GM18502 (cell line): ENCODE data around the gene AGPAT4.

Source experiments
- ATAC-seq: cut with Tn5 transposase; IDR thresholded peaks from one replicate; pipeline ENCODE4 v1.9.1; 2021; ENCODE audit warnings: mild to moderate bottlenecking; ENCODE audit not compliant: unreplicated experiment, poor library complexity

The AGPAT4 gene

GRCh38 chr6:161290751-161291150 is 16.9 kb upstream of the AGPAT4 start:
- ATAC-seq: no peak

- ATAC-seq: no peak
These were observed 10.8 kb upstream of the AGPAT4 start for GRCh38 chr6:161284653-161285052.

- no peak for ATAC-seq
These were observed 7.2 kb upstream of the AGPAT4 start for GRCh38 chr6:161281092-161281491.

GRCh38 chr6:161279677-161280415 is 6.0 kb upstream of the AGPAT4 start:
- no peak for ATAC-seq

DNA sequence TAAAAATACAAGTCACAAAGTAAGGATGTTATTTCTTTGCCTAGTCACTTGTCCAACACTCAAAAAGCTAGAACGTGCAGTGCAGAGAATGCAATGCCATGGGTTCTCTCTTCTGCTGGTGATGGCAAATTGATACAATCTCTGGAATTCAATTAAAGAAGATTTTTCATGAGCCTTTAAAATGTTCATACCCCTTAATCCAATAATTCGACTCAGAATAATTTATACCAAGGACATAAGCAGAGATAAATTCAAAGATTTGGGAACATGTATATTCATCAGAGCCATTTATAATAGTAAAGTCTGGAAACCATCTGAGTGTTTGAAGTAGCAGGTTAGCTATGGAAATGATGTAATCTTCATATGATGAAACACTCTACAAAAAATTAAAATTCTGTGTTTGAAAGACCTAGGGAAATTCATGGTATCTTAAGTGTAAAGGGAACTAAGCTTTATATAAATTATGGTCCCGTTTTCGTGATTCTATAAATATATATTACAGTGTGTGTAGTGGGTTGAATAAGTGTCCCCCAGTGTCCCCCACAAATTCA is 2.8 kb upstream of the AGPAT4 start:
- no peak for ATAC-seq

GRCh38 chr6:161274898-161275297 is 1.0 kb upstream of the AGPAT4 start:
- ATAC-seq: no peak

DNA sequence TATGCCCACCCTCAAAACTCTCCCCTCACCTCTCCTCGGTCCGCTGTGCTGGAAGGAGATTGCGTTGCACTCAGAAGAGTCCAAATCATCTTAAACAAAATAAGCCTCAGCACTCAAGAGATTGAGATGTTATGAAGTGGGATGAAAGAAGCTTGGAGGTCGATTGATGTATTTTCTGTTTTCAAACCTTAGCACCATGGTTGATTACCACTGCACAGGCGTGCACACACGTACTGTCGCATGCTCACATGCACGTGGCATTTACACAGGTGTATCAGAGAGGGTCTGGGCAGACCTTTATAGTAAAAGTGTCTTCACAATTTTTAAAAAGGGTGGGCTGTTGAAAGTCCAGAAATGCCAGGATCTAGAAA is 612 bp upstream of the AGPAT4 start:
- ATAC-seq: no peak

DNA sequence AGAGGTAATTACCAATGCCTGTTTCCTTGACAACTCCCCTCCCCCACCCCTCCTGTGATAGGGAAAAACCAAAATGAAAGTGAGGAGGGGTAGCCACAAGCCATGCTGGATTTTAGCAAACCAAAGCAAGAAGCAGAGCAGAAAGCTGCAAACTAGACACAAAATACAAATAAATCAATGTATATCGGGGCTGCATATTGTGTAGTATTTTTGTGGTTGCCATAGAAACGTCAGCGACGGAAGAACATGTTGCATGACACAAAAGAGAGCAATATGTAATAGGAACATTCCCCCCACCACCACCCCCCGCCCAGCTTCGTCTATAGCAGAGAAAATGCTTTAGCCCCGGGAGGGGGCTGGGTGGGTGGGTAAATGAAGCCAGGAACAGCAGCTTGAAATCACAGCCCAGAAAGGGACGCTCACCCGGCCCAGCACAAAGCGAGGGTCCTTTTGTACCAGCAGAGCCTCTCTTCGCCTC is 548 bp downstream of the AGPAT4 start:
- ATAC-seq: peak; percentile 21

GRCh38 chr6:161272635-161273273 is 1.1 kb downstream of the AGPAT4 start:
- ATAC-seq: no peak

- no peak for ATAC-seq
These were observed 2.4 kb downstream of the AGPAT4 start for GRCh38 chr6:161271343-161272030.

DNA sequence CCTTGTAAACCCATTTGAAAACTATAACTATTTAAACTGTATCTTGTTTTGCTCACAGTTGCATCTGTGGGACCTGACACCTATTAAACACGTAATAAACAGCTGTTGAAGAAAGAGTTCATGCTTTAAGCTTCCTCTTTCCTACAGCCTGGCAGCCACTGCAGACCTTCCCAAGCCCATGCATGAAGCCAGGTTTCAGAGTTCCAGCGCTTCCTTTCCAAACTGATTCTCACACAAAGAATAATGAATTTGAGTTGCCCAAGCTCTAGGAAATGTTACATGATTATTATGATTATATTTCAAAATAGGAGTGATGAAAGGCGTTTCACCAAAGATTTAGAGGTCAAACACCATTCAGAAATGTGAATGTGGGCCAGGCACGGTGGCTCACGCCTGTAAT is 3.7 kb downstream of the AGPAT4 start:
- no peak for ATAC-seq

DNA sequence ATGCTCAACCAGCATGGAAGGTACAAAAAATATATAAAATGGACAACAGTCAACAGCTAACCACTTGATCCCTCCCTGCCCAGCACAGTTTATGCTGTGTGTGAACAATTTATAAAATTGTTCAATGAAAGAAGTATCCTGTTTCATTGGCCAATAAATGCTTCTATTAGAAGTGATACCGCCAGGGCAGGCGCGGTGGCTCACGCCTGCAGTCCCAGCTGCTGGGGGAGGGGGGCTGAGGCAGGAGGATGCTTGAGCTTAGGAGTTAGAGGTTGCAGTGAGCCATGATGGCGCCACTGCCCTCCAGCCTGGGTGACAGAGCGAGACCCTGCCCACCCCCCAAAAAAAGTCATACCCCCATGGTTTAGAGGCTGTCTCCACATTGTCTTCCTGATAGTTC is 4.6 kb downstream of the AGPAT4 start:
- ATAC-seq: no peak

DNA sequence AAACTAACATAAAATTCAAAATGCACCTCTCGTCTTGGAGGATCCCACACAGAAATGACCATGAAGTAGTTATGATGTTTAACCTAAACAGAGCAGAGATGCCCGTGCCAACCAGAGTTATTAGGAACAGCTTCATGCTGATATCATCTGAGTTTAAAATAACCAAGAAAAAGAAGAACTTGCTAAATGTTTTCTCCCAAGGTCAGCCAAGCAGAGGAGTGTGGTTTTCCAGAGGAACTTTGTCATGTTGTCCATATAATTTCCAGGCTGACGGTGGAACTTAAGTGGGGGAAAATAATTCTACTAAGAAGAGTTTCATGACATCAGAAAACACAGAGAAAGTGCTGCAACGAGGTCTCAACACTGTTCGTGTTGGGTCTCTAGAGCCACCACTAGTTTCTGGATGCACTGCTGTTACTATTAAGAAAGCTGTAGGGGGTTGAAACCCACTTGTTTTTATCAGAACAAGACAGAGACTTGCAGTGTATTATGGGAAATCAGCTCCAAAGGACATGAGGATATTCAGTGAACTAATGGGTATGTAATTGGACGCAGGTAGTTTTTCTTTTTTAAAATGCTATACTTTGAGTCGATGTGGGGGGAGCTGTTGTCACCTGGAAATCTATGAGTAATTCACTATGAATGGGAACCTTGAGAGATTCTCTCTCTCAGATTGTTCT is 5.2 kb downstream of the AGPAT4 start:
- no peak for ATAC-seq

GRCh38 chr6:161266513-161267230 is 7.2 kb downstream of the AGPAT4 start:
- ATAC-seq: no peak

- no peak for ATAC-seq
These were observed 7.9 kb downstream of the AGPAT4 start for GRCh38 chr6:161265975-161266374.

- ATAC-seq: no peak
These were observed 8.3 kb downstream of the AGPAT4 start for GRCh38 chr6:161265554-161265953.

GRCh38 chr6:161264181-161264580 is 9.7 kb downstream of the AGPAT4 start:
- ATAC-seq: no peak

DNA sequence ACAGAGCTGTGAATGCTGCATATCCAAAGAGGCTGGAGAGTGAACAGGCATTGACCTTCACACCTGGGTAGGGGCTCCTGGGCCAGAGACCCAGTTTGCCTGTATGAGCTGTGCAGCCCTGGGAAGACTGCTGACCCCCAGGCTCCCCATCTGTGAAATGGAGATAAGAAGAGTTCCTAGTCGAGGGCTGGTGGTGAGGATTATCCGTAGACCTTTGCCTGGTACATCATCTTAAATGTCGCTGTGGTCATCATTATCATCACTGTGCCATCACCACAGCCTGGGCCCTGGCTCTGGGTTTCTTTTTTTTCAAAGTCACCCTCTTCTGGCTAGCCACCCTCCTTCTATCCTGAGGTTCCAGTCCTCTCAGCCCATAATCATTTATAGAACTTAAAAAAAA is 12.0 kb downstream of the AGPAT4 start:
- ATAC-seq: no peak

DNA sequence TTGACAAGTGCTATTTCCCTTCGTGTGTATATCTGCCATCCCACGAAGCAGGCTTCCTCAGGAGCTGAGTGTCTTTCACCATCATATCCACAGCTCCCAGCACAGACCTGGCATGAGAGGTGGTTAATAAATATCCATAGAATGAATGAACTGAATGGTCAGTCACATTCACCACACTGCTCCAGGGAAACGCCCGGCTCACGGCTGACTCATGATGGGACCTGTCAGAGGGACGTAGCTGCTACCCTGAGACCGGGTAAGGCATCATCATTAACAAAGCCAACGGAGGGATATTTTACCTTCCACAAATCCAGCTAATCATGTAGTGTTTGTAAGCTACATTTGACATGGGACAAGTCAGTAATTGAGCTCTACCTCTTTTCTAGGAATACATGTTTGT is 12.5 kb downstream of the AGPAT4 start:
- no peak for ATAC-seq

DNA sequence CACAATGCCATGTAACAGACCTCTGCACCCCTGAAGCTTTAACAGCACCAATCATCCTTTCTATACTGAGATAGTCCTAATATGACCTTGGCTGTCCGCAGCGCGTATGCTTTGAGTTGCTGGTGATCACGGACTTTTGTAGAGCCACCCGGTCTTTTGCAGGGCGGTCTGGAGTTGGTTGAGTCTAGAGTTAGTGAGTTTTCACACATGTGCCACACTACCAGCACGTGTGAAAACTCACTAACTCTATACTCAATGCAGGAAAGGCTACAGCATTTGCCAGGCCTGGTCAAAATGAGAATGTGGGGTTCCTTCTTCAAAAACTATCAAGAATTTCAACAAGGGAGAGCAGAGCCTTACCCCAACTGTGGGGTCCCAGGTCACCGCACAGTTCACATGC is 14.6 kb downstream of the AGPAT4 start:
- ATAC-seq: no peak
